HepG2 (cell line): ENCODE measurements around the gene VWA3A. TPM values are rescaled to one million over a fixed set of nuclear protein-coding genes. Genes with fewer than 3 reads are reported as not detected.

Source experiments
- ARNT ChIP-seq: fragments of 450-650 bp; IDR thresholded peaks from 2 replicates; pipeline ENCODE4 v1.6.1; 2017
- BRCA1 ChIP-seq: sonication (generic); formaldehyde crosslinking; IDR thresholded peaks from 2 replicates; pipeline ENCODE4 v1.4.0; 2020; ENCODE audit warnings: missing genetic modification reagents
- DRAP1 ChIP-seq: IDR thresholded peaks from 2 replicates; pipeline ENCODE4 v1.6.1; 2016; ENCODE audit warnings: missing genetic modification reagents, missing compliant biosample characterization
- PBX3 ChIP-seq: sonication (generic); formaldehyde crosslinking; IDR thresholded peaks from 2 replicates; pipeline ENCODE4 v1.8.1; 2023; ENCODE audit warnings: missing genetic modification reagents, inconsistent platforms, borderline replicate concordance
- SNRNP70 ChIP-seq: fragments of 200-400 bp; formaldehyde crosslinking; IDR thresholded peaks from 2 replicates; pipeline ENCODE4 v1.6.1; 2017; ENCODE audit warnings: mild to moderate bottlenecking, low read depth, low read length, moderate library complexity
- TOE1 ChIP-seq: sonication (generic); formaldehyde crosslinking; IDR thresholded peaks from 2 replicates; pipeline ENCODE4 v1.4.0; 2020; ENCODE audit warnings: mild to moderate bottlenecking, missing genetic modification reagents
- ZBTB42 ChIP-seq: sonication (generic); formaldehyde crosslinking; IDR thresholded peaks from 2 replicates; pipeline ENCODE4 v1.5.0; 2020; ENCODE audit warnings: mild to moderate bottlenecking, missing genetic modification reagents
- ZNF10 ChIP-seq: sonication (generic); formaldehyde crosslinking; IDR thresholded peaks from 2 replicates; pipeline ENCODE4 v1.4.0; 2020; ENCODE audit warnings: mild to moderate bottlenecking, low read depth, missing genetic modification reagents, borderline replicate concordance
- ZNF281 ChIP-seq: sonication (generic); formaldehyde crosslinking; IDR thresholded peaks from 2 replicates; pipeline ENCODE4 v1.4.0; 2020; ENCODE audit warnings: missing genetic modification reagents, borderline replicate concordance
- ZNF788 ChIP-seq: sonication (generic); formaldehyde crosslinking; IDR thresholded peaks from 2 replicates; pipeline ENCODE4 v1.5.0; 2020; ENCODE audit warnings: mild to moderate bottlenecking, missing genetic modification reagents, borderline replicate concordance
- polyA plus RNA-seq, 8 experiments: library from polyadenylated mRNA; depleted of rRNA in 3 of 8; stranded (reverse) in 7 of 8; unstranded in 1 of 8; fragments of >200 nt; fragmentation: Illumina TruSeq in 4 of 8; extraction: Trizol in 4 of 8; gene quantifications; 2 replicates each; pipeline versions ENCODE4 v1.2.1 to v1.2.3, GENCODE V29; 2011 to 2016; ENCODE audit warnings: low read depth in 4 of 8, missing spikeins in 1 of 8, mixed read lengths in 1 of 8; ENCODE audit not compliant: insufficient read depth in 1 of 8
- total RNA-seq, 5 experiments: library from RNA; depleted of rRNA; stranded (reverse); fragments of >200 nt; fragmentation: Illumina TruSeq; extraction: Trizol; gene quantifications; 2 replicates each; pipeline ENCODE4 v1.2.3, GENCODE V29; 2016; ENCODE audit warnings: low read depth in 1 of 5
- TF ChIP-seq, protein P1 (sequence below): sonication (generic); formaldehyde crosslinking; IDR thresholded peaks from 2 replicates; pipeline ENCODE4 v1.4.0; 2020; ENCODE audit warnings: missing genetic modification reagents, borderline replicate concordance
- TF ChIP-seq, protein P2 (sequence below): sonication (generic); formaldehyde crosslinking; IDR thresholded peaks from 2 replicates; pipeline ENCODE4 v1.8.0; 2023; ENCODE audit warnings: mild to moderate bottlenecking, missing genetic modification reagents
- TF ChIP-seq, protein P3 (sequence below): sonication (generic); IDR thresholded peaks from 2 replicates; pipeline ENCODE4 v1.6.1; 2016; ENCODE audit warnings: low read depth, borderline replicate concordance

Gene VWA3A
- total and polyA plus RNA-seq, 2 of the 13 experiments (the other 11 are each of a cell fraction or from before 2014, with no cell fraction given): 0.03 to 0.07 TPM

GRCh38 chr16:22195695-22196558, 103.6 kb downstream of the VWA3A start (continued):
- TF ChIP-seq TOE1 (CRISPR knock-in tag) (peak; percentile 83; the same call in 1 of the 2 replicates), ZNF10 (CRISPR knock-in tag) (no peak), ARNT (no peak), ZBTB42 (peak; percentile 46; the same call in 1 of the 2 replicates), DRAP1 (peak; percentile 86), PBX3 (CRISPR knock-in tag) (no peak), SNRNP70 (no peak), ZNF788 (CRISPR knock-in tag) (peak; percentile 97; the same call in 1 of the 2 replicates), ZNF281 (peak; percentile 17; the same call in 1 of the 2 replicates), BRCA1 (CRISPR knock-in tag) (peak; percentile 34; the same call in 1 of the 2 replicates)
- TF ChIP-seq, protein P1, sequence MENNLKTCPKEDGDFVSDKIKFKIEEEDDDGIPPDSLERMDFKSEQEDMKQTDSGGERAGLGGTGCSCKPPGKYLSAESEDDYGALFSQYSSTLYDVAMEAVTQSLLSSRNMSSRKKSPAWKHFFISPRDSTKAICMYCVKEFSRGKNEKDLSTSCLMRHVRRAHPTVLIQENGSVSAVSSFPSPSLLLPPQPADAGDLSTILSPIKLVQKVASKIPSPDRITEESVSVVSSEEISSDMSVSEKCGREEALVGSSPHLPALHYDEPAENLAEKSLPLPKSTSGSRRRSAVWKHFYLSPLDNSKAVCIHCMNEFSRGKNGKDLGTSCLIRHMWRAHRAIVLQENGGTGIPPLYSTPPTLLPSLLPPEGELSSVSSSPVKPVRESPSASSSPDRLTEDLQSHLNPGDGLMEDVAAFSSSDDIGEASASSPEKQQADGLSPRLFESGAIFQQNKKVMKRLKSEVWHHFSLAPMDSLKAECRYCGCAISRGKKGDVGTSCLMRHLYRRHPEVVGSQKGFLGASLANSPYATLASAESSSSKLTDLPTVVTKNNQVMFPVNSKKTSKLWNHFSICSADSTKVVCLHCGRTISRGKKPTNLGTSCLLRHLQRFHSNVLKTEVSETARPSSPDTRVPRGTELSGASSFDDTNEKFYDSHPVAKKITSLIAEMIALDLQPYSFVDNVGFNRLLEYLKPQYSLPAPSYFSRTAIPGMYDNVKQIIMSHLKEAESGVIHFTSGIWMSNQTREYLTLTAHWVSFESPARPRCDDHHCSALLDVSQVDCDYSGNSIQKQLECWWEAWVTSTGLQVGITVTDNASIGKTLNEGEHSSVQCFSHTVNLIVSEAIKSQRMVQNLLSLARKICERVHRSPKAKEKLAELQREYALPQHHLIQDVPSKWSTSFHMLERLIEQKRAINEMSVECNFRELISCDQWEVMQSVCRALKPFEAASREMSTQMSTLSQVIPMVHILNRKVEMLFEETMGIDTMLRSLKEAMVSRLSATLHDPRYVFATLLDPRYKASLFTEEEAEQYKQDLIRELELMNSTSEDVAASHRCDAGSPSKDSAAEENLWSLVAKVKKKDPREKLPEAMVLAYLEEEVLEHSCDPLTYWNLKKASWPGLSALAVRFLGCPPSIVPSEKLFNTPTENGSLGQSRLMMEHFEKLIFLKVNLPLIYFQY (CRISPR knock-in tag): peak; percentile 88
- TF ChIP-seq, protein P2, sequence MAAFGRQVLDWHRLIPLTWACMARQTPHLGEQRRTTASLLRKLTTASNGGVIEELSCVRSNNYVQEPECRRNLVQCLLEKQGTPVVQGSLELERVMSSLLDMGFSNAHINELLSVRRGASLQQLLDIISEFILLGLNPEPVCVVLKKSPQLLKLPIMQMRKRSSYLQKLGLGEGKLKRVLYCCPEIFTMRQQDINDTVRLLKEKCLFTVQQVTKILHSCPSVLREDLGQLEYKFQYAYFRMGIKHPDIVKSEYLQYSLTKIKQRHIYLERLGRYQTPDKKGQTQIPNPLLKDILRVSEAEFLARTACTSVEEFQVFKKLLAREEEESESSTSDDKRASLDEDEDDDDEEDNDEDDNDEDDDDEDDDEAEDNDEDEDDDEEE: peak; percentile 88; the same call in 1 of the 2 replicates
- TF ChIP-seq, protein P3, sequence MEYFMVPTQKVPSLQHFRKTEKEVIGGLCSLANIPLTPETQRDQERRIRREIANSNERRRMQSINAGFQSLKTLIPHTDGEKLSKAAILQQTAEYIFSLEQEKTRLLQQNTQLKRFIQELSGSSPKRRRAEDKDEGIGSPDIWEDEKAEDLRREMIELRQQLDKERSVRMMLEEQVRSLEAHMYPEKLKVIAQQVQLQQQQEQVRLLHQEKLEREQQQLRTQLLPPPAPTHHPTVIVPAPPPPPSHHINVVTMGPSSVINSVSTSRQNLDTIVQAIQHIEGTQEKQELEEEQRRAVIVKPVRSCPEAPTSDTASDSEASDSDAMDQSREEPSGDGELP: peak; percentile 50; the same call in 1 of the 2 replicates
